HepG2 (cell line): ENCODE results near the gene UCKL1. TPM values are rescaled to one million over a fixed set of nuclear protein-coding genes. Genes with fewer than 3 reads are reported as not detected.

Experiments used
- CHCHD3 ChIP-seq: sonication (generic); formaldehyde crosslinking; IDR thresholded peaks from 2 replicates; pipeline ENCODE4 v1.8.0; 2022; ENCODE audit warnings: mild to moderate bottlenecking, missing genetic modification reagents, moderate library complexity
- GABPB1 ChIP-seq: IDR thresholded peaks from 2 replicates; pipeline ENCODE4 v1.6.1; 2016; ENCODE audit warnings: mild to moderate bottlenecking, missing genetic modification reagents, moderate library complexity, missing compliant biosample characterization
- HCFC1 ChIP-seq: fragments of 150-350 bp; IDR thresholded peaks from 2 replicates; pipeline ENCODE4 v1.6.1; 2014; ENCODE audit warnings: low read depth, low read length
- KAT8 ChIP-seq: IDR thresholded peaks from 2 replicates; pipeline ENCODE4 v1.6.1; 2016; ENCODE audit warnings: missing genetic modification reagents, missing compliant biosample characterization
- KDM2A ChIP-seq: sonication (generic); formaldehyde crosslinking; IDR thresholded peaks from 2 replicates; pipeline ENCODE4 v1.4.0; 2020; ENCODE audit warnings: low read depth, missing genetic modification reagents, borderline replicate concordance
- MYNN ChIP-seq: sonication (generic); formaldehyde crosslinking; IDR thresholded peaks from 2 replicates; pipeline ENCODE4 v1.4.0; 2020; ENCODE audit warnings: mild to moderate bottlenecking, low read depth, missing genetic modification reagents
- NFE2L2 ChIP-seq: fragments of 150-350 bp; IDR thresholded peaks from 2 replicates; pipeline ENCODE4 v1.6.1; 2014; ENCODE audit warnings: low read length
- NONO ChIP-seq, 2 experiments: fragments of 450-650 bp in 1 of 2; sonication (generic) in 1 of 2; formaldehyde crosslinking in 1 of 2; IDR thresholded peaks in 1 of 2; conservative IDR thresholded peaks in 1 of 2; 2 replicates each; pipeline versions ENCODE4 v1.6.1 to v1.8.0; 2017 to 2022; ENCODE audit warnings: mild to moderate bottlenecking in 1 of 2, missing genetic modification reagents in 1 of 2, moderate library complexity in 1 of 2
- PPARG ChIP-seq: conservative IDR thresholded peaks from 2 replicates; pipeline ENCODE4 v1.6.1; 2016; ENCODE audit warnings: missing biosample characterization, missing genetic modification reagents
- RBFOX2 ChIP-seq: fragments of 200-400 bp; formaldehyde crosslinking; IDR thresholded peaks from 2 replicates; pipeline ENCODE4 v1.6.1; 2017; ENCODE audit warnings: low read depth, mild to moderate bottlenecking, low read length
- RNF2 ChIP-seq: fragments of 450-650 bp; conservative IDR thresholded peaks from 2 replicates; pipeline ENCODE4 v1.6.1; 2016; ENCODE audit warnings: low read depth
- SOX13 ChIP-seq, 3 experiments: fragments of 450-650 bp in 1 of 3; sonication (generic) in 1 of 3; formaldehyde crosslinking in 1 of 3; IDR thresholded peaks in 2 of 3; conservative IDR thresholded peaks in 1 of 3; 2 replicates each; pipeline versions ENCODE4 v1.5.0 to v1.6.1; 2016 to 2020; ENCODE audit warnings: antibody characterized with exemption in 1 of 3, mild to moderate bottlenecking in 1 of 3, missing compliant biosample characterization in 1 of 3, missing genetic modification reagents in 1 of 3, moderate library complexity in 1 of 3
- SRY ChIP-seq: sonication (generic); formaldehyde crosslinking; IDR thresholded peaks from 2 replicates; pipeline ENCODE4 v1.8.0; 2022; ENCODE audit warnings: mild to moderate bottlenecking, missing genetic modification reagents
- ZNF235 ChIP-seq: sonication (generic); formaldehyde crosslinking; IDR thresholded peaks from 2 replicates; pipeline ENCODE4 v1.8.1; 2023; ENCODE audit warnings: mild to moderate bottlenecking, missing genetic modification reagents, borderline replicate concordance
- ZNF331 ChIP-seq: sonication (generic); formaldehyde crosslinking; IDR thresholded peaks from 2 replicates; pipeline ENCODE4 v1.4.0; 2020; ENCODE audit warnings: missing genetic modification reagents
- ZNF619 ChIP-seq: sonication (generic); formaldehyde crosslinking; IDR thresholded peaks from 2 replicates; pipeline ENCODE4 v1.4.0; 2020; ENCODE audit warnings: mild to moderate bottlenecking, missing genetic modification reagents
- ZNF768 ChIP-seq: sonication (generic); formaldehyde crosslinking; IDR thresholded peaks from 2 replicates; pipeline ENCODE4 v1.4.0; 2020; ENCODE audit warnings: missing genetic modification reagents
- polyA plus RNA-seq, 8 experiments: library from polyadenylated mRNA; depleted of rRNA in 3 of 8; stranded (reverse) in 7 of 8; unstranded in 1 of 8; fragments of >200 nt; fragmentation: Illumina TruSeq in 4 of 8; extraction: Trizol in 4 of 8; gene quantifications; 2 replicates each; pipeline versions ENCODE4 v1.2.1 to v1.2.3, GENCODE V29; 2011 to 2016; ENCODE audit warnings: low read depth in 4 of 8, missing spikeins in 1 of 8, mixed read lengths in 1 of 8; ENCODE audit not compliant: insufficient read depth in 1 of 8
- total RNA-seq, 5 experiments: library from RNA; depleted of rRNA; stranded (reverse); fragments of >200 nt; fragmentation: Illumina TruSeq; extraction: Trizol; gene quantifications; 2 replicates each; pipeline ENCODE4 v1.2.3, GENCODE V29; 2016; ENCODE audit warnings: low read depth in 1 of 5
- TF ChIP-seq, protein P1 (sequence below): sonication (generic); formaldehyde crosslinking; IDR thresholded peaks from 2 replicates; pipeline ENCODE4 v1.9.0; 2022; ENCODE audit warnings: missing genetic modification reagents, mild to moderate bottlenecking, borderline replicate concordance
- TF ChIP-seq, protein P2 (sequence below): sonication (generic); formaldehyde crosslinking; IDR thresholded peaks from 2 replicates; pipeline ENCODE4 v1.5.0; 2020; ENCODE audit warnings: mild to moderate bottlenecking, missing genetic modification reagents, borderline replicate concordance
- TF ChIP-seq, protein P3 (sequence below): fragments of 450-650 bp; IDR thresholded peaks from 2 replicates; pipeline ENCODE4 v1.6.1; 2016
- TF ChIP-seq, protein P4 (sequence below): sonication (generic); formaldehyde crosslinking; IDR thresholded peaks from 2 replicates; pipeline ENCODE4 v1.4.0; 2020; ENCODE audit warnings: missing genetic modification reagents, borderline replicate concordance
- TF ChIP-seq, protein P5 (sequence below): sonication (generic); formaldehyde crosslinking; IDR thresholded peaks from 2 replicates; pipeline ENCODE4 v1.8.0; 2022; ENCODE audit warnings: missing genetic modification reagents, low read depth, mild to moderate bottlenecking, borderline replicate concordance

UCKL1 gene
- total and polyA plus RNA-seq, 2 of the 13 experiments (the other 11 are each of a cell fraction or from before 2014, with no cell fraction given) = 50.2 to 126 TPM

DNA sequence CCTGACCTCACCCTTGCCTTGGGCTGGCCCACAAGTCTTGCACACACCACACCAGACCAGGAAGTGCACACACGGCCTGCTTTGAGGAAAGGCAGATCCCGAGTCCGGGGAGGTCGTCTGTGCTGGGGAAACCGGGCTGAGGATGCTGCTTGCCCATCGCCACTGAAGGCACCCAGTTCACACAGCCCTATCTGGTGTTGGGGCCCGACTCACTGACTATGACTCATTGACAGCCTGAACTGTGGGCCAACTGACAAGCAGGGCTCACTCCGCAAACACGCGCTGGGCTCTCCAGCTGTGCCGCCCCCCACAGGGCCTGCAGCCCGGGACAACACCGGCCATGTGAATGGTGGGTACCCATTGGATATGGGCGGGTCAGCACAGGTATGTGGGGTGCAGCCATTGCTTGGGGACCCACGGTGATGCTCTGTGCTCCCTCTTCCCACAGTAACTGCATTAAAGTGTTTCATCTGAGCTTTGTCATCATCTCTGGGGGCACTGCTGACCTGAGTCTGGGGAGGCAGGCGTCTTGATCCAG, 21.6 kb upstream of the UCKL1 start (continued):
- TF ChIP-seq, protein P1, sequence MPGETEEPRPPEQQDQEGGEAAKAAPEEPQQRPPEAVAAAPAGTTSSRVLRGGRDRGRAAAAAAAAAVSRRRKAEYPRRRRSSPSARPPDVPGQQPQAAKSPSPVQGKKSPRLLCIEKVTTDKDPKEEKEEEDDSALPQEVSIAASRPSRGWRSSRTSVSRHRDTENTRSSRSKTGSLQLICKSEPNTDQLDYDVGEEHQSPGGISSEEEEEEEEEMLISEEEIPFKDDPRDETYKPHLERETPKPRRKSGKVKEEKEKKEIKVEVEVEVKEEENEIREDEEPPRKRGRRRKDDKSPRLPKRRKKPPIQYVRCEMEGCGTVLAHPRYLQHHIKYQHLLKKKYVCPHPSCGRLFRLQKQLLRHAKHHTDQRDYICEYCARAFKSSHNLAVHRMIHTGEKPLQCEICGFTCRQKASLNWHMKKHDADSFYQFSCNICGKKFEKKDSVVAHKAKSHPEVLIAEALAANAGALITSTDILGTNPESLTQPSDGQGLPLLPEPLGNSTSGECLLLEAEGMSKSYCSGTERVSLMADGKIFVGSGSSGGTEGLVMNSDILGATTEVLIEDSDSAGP = peak; percentile 40; the same call in 1 of the 2 replicates
- TF ChIP-seq RNF2 (peak; percentile 74; the same call in 1 of the 2 replicates), CHCHD3 (CRISPR knock-in tag) (0 out of 2 replicates have a peak, but pooled peaks have one; percentile 20), NONO (IDR thresholded peaks at IDR 0.05) (no peak), NONO (CRISPR knock-in tag; conservative IDR thresholded peaks at IDR 0.05) (peak; percentile 80; the same call in 1 of the 2 replicates), KAT8 (CRISPR knock-in tag) (0 out of 2 replicates have a peak, but pooled peaks have one; percentile 35), PPARG (no peak), SOX13 (IDR thresholded peaks at IDR 0.05) (no peak), SOX13 (CRISPR knock-in tag; conservative IDR thresholded peaks at IDR 0.05 in 1 of 2, IDR thresholded peaks at IDR 0.05 in 1 of 2) (peak in 1 of 2 experiments; percentile 36; a peak in 1 of 4 replicates), HCFC1 (peak; percentile 4; the same call in 1 of the 2 replicates), KDM2A (CRISPR knock-in tag) (peak; percentile 91), GABPB1 (peak; percentile 77), ZNF331 (CRISPR knock-in tag) (peak; percentile 64), ZNF235 (CRISPR knock-in tag) (no peak), RBFOX2 (no peak; the same call in 1 of the 2 replicates), MYNN (no peak), NFE2L2 (no peak), ZNF768 (CRISPR knock-in tag) (peak; percentile 58; the same call in 1 of the 2 replicates), SRY (0 out of 2 replicates have a peak, but pooled peaks have one; percentile 19), ZNF619 (CRISPR knock-in tag) (no peak; the same call in 1 of the 2 replicates)
- TF ChIP-seq, protein P2, sequence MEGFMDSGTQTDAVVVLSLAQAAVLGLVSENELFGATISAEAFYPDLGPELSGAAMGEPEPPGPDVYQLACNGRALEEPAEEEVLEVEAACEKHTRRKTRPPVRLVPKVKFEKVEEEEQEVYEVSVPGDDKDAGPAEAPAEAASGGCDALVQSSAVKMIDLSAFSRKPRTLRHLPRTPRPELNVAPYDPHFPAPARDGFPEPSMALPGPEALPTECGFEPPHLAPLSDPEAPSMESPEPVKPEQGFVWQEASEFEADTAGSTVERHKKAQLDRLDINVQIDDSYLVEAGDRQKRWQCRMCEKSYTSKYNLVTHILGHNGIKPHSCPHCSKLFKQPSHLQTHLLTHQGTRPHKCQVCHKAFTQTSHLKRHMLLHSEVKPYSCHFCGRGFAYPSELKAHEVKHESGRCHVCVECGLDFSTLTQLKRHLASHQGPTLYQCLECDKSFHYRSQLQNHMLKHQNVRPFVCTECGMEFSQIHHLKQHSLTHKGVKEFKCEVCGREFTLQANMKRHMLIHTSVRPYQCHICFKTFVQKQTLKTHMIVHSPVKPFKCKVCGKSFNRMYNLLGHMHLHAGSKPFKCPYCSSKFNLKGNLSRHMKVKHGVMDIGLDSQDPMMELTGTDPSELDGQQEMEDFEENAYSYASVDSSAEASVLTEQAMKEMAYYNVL (CRISPR knock-in tag) = peak; percentile 59; the same call in 1 of the 2 replicates
- TF ChIP-seq, protein P3, sequence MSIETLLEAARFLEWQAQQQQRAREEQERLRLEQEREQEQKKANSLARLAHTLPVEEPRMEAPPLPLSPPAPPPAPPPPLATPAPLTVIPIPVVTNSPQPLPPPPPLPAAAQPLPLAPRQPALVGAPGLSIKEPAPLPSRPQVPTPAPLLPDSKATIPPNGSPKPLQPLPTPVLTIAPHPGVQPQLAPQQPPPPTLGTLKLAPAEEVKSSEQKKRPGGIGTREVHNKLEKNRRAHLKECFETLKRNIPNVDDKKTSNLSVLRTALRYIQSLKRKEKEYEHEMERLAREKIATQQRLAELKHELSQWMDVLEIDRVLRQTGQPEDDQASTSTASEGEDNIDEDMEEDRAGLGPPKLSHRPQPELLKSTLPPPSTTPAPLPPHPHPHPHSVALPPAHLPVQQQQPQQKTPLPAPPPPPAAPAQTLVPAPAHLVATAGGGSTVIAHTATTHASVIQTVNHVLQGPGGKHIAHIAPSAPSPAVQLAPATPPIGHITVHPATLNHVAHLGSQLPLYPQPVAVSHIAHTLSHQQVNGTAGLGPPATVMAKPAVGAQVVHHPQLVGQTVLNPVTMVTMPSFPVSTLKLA = peak; percentile 90
- TF ChIP-seq, protein P4, sequence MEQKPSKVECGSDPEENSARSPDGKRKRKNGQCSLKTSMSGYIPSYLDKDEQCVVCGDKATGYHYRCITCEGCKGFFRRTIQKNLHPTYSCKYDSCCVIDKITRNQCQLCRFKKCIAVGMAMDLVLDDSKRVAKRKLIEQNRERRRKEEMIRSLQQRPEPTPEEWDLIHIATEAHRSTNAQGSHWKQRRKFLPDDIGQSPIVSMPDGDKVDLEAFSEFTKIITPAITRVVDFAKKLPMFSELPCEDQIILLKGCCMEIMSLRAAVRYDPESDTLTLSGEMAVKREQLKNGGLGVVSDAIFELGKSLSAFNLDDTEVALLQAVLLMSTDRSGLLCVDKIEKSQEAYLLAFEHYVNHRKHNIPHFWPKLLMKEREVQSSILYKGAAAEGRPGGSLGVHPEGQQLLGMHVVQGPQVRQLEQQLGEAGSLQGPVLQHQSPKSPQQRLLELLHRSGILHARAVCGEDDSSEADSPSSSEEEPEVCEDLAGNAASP (CRISPR knock-in tag) = peak; percentile 72; the same call in 1 of the 2 replicates
- TF ChIP-seq, protein P5, sequence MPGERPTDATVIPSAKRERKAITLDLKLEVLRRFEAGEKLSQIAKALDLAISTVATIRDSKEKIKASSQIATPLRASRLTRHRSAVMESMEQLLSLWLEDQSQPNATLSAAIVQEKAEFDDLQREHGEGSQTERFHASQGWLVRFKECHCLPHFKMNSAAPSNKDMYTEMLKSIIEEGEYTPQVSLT (CRISPR knock-in tag) = no peak; the same call in 1 of the 2 replicates
